ENCODE measurements around the gene C10orf67.

The C10orf67 gene

DNA sequence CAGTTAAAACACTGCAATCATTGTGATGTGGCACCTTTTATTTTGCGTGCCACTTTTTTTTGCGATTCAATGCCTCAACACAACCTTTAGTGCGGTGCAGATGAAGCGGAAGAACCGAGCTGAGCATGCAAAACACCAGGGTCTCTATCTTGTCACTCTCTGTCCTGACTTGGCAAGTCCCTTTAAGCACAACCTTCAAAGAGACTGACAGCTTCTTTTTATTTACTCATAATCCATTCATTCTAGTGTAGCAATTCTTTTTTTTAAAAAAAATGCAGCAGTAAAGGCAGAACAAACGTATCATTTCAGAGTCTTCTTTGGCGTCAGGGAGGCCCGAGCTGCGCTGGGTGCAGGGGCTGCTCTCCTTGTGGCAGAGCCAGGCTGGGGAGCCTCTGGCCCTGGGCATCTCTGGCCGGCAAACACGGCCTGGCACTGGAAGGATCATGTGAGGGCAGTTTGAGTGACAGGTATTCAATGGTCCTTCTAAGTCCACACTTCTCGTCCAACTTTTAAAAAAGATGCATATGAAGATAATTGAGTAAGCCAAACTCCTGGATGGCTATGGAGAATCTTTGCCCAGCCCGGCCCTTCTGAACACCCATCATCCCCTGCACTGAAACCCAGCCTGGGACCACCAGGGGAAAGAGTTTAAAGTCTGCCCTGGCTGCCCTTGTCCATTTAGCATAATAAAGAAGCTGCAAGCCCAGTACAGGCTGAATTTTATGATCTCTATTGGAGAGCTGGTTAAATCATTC, 148.6 kb downstream of the C10orf67 start:
- DNase-seq, result no peak

DNA sequence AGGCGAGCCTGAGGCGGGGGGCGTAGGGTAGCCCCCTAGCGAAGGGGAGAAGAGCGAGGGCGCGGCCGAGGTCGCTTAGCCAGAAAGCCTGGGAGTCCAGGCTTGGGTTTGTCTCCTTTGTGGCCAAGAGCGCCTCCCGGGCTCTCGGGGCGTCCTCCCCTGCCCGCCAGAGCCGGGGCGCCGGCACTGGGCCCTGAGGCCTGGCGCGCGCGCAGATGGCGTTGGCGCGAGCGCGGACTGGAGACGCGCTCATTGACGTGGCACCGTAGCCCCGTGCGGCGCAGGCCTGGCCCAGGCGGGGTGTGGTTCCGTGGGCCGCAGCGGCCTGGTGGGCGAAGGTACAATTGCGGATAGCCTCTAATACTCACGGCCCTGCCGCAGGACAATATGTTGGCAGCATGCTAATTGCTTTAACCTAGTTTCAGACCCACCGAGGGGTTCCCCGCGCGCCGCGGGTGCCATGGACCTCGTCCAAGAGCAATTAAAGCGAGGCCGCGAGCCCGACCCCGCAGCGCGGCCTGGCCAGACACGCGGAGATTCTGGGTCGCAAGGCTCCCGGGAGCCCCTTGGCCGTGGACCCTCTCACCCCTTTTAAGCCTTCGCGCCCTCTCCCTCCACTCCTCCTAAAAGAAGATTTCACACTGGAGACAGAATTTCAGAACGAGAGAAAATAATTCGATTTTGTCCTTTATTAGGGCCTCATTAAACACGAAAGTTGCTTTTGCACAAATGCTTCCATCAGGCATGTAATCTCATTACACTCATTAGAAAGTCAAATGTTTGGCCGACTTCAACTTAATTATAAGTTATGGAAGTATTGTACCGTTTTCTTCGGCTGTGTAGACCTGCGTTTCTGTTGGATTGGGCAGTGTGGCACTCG, 149.4 kb downstream of the C10orf67 start:
- no peak for DNase-seq

DNA sequence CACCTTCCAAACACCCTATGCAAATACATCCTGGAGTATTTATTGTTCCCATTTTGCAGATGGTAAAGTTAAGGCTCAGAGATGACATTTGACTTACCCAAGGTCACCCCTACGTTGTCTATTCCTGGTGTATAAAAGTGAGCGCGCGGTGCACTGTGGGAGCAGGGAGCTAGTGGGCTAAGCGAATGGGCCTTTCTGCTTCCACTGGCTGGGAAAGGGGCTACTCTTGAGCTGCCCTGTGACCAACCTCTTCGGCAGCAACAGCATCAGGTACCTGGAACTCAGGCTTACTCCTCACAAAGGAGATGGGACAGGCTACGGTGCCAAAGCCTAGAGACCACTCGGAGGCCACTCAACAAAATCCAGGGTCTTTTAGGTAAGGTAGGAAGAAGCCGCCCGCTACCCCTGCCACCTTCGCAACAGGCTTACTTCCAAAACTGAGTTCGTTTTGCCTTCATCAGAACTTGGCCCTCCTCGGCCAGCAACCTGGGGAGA, 150.1 kb downstream of the C10orf67 start:
- DNase-seq, result no peak

GRCh38 chr10:23193435-23194074, 151.0 kb downstream of the C10orf67 start:
- no peak for DNase-seq

DNA sequence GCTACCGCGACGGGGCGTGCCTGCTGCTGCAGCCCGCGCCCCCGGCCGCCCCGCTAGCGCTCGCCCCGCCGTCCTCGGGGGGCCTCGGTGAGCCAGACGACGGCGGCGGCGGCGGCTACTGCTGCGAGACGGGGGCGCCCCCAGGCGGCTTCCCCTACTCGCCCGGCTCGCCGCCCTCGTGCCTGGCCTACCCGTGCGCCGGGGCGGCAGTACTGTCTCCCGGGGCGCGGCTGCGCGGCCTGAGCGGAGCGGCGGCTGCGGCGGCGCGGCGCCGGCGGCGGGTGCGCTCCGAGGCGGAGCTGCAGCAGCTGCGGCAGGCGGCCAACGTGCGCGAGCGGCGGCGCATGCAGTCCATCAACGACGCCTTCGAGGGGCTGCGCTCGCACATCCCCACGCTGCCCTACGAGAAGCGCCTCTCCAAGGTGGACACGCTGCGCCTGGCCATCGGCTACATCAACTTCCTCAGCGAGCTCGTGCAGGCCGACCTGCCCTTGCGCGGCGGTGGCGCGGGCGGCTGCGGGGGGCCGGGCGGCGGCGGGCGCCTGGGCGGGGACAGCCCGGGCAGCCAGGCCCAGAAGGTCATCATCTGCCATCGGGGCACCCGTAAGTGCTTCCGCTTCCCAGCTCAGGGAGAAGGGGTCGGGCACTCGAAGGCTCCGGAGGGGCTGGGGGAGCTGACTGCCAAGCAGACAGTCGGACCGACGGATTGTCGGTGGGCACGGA, 151.7 kb downstream of the C10orf67 start:
- DNase-seq, result no peak

DNA sequence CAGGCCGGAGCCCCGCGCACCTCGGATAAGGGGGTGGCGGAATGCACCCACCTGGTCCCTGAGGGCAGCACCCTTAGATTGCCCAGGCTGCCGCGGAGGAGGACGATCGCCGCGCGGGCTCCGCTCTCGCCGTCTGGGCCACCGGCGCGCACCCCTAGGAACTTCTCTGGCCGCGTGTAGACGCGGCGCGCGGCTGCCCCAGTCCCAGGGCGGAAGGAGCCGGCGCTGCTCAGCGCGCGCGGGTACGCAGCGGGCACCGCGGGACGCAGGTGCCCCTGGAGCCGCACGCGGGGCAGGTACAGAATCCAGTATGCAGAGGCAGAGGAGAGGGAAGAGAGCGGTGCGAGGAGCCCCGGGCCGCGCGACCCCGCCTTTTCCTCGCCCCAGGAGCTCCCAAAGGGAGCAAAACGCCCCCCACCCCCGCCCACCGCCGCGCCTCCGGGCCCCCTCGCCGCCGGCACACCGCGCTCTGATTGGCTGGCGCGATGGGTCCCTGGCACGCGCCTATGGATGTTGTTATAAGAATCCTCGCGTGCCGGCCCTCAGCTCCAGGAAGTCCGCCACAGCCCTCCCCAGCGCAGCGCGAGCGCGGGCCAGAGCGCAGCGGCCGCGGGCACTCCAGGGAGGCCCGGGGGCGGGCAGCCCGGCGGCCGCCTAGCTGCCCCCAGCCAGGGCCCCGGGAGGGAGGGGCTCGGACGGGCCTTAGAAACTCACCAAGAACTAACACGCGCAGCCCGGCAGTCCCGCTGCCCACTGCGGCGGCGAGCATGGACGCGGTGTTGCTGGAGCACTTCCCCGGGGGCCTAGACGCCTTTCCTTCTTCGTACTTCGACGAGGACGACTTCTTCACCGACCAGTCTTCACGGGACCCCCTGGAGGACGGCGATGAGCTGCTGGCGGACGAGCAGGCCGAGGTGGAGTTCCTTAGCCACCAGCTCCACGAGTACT, 152.6 kb downstream of the C10orf67 start, which contains the start of gene PTF1A:
PTF1A (plus strand) TSS at position 549 of the 948 bp plus-strand sequence; CDS start at position 768, 219 bp downstream.
- no peak for DNase-seq

- DNase-seq, result no peak
These were observed 153.5 kb downstream of the C10orf67 start for GRCh38 chr10:23190872-23191763.

DNA sequence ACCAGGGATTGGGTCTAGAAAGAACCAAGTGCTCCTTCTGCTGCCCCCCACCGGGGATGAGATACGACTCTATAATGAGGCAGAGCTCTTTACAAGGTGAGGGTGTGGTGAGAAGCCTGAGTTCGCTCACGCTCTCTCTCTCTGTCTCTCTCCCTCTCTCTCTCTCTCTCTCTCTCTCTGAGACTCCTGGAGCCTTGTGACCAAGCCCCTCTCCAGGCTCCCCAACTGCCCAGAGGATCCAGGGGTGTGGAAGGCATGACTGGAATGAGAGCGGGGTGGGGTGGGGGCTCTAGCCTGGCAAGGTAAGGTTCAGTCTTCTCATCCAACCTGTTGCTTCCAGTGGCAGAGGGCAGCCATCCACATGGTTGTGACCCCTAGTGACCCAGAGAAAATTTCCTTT, 155.6 kb downstream of the C10orf67 start:
- no peak for DNase-seq

- no peak for DNase-seq
These were observed 157.4 kb downstream of the C10orf67 start for GRCh38 chr10:23187155-23187554.

- no peak for DNase-seq
These were observed 157.9 kb downstream of the C10orf67 start for GRCh38 chr10:23186697-23187096.

DNA sequence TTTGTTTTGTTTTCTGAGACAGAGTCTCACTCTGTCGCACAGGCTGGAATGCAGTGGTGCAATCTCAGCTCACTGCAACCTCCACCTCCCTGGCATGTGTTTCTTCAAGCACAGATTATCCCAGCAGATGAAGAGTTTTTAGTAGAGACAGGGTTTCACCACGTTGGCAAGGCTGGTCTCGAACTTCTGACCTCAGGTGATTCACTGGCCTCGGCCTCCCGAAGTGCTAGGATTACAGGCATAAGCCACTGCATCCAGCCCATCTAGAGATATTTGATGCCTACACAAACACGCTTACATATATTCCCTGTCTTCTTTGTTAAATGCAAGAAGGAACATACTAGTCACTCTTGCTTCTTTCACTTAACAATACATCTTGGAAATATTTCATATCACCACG, 158.4 kb downstream of the C10orf67 start:
- no peak for DNase-seq

DNA sequence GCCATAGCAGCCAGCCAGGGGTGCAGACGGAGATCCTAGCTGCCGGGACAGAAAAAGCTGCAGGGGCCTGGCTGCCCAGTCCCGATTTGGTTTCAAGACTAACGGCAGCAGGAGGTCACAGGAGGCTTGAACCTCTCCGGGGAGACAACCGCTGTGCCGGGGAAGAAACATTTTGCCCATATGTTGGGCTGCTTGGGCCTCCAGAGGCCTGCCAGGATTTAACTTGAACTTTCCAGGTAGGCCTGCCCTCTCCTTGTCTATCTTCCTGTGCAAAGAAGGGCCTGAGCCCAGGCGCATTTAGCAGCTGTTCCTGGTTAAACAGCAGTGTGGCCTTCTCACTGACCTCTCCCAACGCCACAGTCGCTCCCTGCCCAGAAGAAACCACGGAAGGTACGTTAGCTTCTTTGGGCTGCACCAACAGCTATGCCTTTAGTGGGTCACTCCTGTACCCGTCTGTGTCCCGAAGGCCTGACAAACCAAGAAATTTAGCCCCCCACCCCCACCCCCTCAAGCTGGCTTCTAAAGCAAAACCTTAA, 169.6 kb downstream of the C10orf67 start:
- DNase-seq, result no peak

DNA sequence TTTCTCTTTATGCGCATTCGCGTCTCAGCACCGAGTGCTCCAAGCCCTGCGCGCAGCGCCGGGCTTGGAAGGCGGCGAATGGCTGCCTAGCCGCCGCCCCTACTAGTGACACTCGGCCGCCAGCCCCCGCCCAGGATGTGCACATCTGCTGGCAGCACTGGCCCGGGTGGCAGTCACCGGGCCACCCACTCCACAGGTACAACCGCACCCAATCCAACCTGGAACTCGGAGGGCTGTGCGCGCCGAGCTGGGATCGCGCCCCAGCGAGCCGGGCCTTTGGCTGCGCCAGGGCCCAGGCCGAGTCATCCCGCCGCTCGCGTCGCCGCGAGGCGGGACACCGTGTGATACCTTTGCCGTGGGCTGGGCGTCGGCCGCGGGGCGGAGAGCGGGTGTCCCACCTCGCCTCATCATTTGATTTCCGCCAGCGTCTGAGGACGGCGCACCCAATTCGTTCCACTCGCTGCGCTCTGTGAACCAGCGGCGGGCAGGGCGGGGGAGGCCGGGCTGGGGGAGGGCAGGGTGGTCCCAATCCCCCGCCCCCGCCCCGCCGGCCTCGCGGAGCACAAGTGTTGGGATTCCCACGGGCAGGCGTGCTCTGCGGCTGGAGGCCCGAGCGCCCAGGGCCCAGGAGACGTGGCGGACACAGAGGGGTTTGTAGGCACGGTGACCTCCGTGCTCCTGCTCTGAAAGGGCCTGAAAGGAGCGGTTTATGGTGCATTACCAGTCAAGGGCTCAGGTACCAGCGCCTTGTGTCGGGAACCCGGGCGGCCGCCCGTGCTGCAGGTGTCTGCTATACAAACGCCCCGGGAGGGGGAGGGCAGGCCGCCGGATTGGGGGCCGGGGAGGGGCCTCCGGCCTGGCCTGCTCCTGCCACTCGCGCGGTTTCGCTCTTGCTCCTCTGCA, 170.3 kb downstream of the C10orf67 start:
- DNase-seq, result no peak

GRCh38 chr10:23173214-23174073, 171.2 kb downstream of the C10orf67 start:
- no peak for DNase-seq

DNA sequence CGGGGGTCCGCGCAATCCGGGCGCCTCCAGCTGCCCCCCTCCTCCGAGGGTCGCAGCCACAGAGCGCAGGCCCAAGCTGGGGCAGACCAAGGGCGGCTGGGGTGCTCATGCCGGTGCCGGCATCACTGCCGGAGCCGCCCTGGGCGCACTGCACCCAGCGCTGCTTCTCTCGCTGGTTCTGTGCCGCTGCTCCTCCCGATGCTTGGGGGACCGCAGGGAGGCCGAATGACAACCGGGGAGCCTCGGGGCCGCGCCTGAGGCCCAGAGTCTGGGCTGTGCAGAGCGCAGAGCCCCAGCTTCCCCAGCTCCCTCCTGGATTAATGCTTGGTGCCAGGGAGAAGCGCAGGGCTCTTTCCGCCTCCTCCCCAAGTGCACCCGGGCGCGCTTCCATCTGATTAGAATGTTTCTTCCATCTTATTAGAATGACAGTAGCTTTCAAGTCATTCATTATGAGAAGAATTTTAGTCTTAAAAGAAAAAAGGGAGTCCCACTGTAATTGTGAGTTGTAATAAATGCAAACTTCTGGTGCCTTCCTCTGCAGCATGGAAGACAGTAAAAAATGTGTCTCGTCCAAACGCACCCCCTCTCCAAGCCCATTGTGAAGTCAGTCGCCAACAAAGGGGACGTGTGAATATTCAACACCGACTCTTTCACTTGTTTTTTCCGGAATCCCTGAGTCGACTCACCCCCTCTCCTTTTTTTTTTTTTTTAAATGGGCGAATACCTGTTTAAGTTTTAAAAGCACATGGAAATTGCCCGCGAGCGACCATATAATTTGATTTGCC, 172.0 kb downstream of the C10orf67 start:
- no peak for DNase-seq

GRCh38 chr10:23171232-23171876, 173.2 kb downstream of the C10orf67 start:
- no peak for DNase-seq

Measured in effector CD8-positive, alpha-beta T cell (primary cell).